ENCODE measurements around the gene TMEM114.
"Not testable (repeated sequence)": the region's sequence is repeated elsewhere in the genome, so short reads cannot be mapped to it uniquely, and the experiment has no call there.

TMEM114 gene

DNA sequence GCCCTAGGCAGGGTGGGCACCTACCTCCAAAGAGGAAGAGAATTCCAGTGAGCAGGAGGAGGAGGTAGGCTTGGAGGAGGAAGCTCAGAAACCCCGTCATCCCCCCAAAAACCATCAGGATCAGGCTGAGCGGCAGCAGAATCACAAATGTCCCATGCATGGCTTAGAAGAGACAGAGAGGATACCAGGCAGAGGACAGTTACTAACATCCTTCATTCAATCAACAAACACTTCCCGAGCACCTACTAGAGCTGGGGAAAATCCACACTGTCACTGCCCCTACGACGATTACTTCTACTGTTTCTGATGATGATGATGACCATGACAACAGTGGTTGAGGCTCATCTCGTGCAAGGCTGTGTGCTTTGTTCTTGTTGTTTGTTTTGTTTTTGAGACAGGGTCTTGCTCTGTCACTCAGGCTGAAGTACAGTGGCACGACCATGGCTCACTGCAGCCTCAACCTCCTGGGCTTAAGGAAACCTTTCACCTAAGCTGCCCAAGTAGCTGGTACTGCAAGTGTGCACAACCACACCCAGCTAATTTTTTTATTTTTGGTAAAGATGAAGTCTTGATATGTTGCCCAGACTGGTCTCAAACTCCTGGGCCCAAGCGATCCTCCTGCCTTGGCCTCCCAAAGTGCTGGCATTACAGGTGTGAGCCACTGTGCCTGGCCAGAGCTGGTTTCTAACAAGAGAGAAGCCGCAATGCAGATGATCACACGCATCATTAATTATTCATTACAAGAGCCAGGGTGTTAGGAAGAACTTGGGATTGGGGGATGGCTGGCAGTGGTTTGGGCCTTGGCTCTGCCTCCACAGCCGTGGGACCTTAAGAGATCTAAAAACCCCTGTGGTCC, 18.0 kb downstream of the TMEM114 start:
- DNase-seq (ENCODE audit: low read depth): no peak
- H3K4me3 ChIP-seq (ENCODE audit: control insufficient read depth, low read depth, low read length): no peak overlapping the region
- TF ChIP-seq CTCF (IDR thresholded peaks at IDR 0.05; ENCODE audit: control insufficient read depth, insufficient read depth, low read depth, low read length, missing control alignments): no peak

DNA sequence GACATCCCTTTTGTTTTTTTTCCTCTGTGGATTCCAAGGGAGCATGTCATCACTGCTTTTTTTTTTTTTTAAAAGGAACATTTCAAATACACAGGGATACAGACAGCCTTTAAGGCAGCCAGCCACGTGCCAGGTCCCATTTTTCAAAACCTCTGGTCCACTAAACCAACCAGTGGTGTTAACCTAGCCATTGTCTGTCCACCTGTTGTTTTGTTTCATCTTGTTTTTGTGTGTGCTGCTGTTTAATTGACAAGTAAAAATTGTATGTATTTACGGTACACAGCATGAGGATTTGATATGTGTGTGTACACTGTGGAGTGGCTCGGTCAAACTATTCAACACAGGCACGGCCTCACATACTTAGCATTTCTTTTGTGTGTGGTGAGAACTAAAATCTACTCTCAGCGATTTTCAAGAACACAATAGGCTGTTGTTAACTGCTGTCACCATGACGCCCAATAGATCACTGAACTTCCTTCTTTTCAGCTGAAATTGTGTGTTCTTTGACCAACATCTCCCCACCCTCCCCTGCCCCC, 19.2 kb downstream of the TMEM114 start:
- no peak for TF ChIP-seq CTCF (IDR thresholded peaks at IDR 0.05; ENCODE audit: control insufficient read depth, insufficient read depth, low read depth, low read length, missing control alignments)

GRCh38 chr16:8570393-8570792, 19.9 kb downstream of the TMEM114 start:
- DNase-seq (ENCODE audit: low read depth); H3K4me3 ChIP-seq (ENCODE audit: control insufficient read depth, low read depth, low read length): not testable (repeated sequence)

More for the DNA sequence above, 19.2 kb downstream of the TMEM114 start:
- no peak for DNase-seq (ENCODE audit: low read depth)
- H3K4me3 ChIP-seq (ENCODE audit: control insufficient read depth, low read depth, low read length): no peak overlapping the region

DNA sequence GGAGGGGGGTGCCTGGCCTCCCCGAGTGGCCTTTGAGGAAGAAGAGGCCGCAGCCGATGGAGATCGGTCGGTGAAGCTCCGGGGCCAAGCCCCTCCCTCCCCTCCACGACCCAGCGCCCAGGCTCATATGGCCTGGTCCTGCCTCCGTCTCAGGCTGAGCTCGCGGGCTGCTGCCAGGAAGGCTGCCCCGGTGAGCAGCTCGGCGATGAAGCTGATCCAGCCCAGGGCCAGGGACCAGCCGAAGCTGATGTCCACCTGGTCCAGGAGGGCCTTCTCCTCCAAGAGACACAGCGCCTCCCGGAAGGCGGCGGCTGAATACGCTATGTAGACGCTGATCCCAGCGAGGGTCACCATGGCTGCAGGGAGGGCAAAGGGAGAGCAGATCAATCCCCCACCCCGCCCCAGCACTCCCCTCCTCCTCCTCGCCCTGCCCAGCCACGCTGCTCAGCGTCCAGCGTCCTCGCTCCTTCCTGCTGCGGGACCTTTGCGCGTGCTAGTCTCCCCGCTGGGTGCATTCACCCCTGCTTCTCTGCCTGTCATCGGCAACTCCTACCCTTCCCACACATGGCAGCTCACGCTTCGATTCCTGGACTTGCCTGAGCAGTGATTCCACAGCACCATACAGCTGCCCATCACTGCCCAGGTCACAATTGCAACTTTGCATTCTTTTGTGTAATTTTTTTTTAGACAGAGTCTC, 20.5 kb downstream of the TMEM114 start:
- DNase-seq (ENCODE audit: low read depth): no peak
- no peak for TF ChIP-seq CTCF (IDR thresholded peaks at IDR 0.05; ENCODE audit: control insufficient read depth, insufficient read depth, low read depth, low read length, missing control alignments)
- H3K4me3 ChIP-seq (ENCODE audit: control insufficient read depth, low read depth, low read length): no peak overlapping the region

- no peak for TF ChIP-seq CTCF (IDR thresholded peaks at IDR 0.05; ENCODE audit: control insufficient read depth, insufficient read depth, low read depth, low read length, missing control alignments)
- no peak for DNase-seq (ENCODE audit: low read depth)
- H3K4me3 ChIP-seq (ENCODE audit: control insufficient read depth, low read depth, low read length): no peak overlapping the region
Measured at GRCh38 chr16:8568231-8568617, 22.1 kb downstream of the TMEM114 start.

DNA sequence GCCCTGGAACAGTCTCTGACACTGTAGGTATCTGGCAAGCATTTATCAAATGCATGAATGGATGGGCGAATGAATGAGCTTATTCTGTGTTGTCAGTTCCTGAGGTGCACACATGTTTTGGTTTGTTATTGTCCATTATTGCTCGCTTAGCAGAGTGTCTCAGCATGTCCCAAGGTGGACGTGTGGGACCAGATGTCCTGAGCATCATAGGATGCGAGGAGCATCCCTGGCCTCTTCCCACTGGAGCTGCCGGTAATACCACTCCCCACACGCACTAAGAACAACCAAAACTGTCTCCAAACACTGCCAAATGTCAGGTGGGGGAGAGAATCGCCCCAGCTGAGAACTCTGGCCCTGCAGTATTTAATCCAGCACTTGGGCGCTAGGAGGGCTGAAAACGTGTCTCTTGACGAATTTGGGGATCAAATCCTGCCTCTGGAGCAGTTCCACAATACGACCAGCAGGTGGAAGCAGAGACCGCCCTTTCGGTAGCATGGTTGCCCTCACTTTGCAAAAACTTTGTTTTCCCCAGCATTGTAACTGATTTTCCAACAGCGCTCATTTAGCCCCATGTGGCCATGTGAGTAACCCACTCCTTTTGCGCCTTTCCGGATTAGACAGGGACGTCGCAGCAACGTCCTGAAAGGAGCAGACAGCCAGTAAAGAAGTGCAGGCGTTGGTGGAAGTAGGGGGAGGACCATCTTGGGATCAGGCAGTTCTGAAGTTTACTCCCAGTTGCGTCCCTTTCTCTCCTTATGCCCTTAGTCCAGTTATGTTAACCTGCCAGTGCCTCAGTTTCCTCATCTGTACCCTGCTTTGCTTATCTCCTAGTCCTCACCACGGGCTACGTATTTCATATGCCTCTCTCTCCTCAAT, 22.7 kb downstream of the TMEM114 start:
- DNase-seq (ENCODE audit: low read depth): peak; percentile 54
- peak; percentile 97 for TF ChIP-seq CTCF (IDR thresholded peaks at IDR 0.05; ENCODE audit: control insufficient read depth, insufficient read depth, low read depth, low read length, missing control alignments)
- no peak overlapping the region for H3K4me3 ChIP-seq (ENCODE audit: control insufficient read depth, low read depth, low read length)
